Fibroblast of lung (primary cell): Measurements from ENCODE around the gene VGLL3.

Experiments used
- CTCF ChIP-seq, 2 donors: IDR thresholded peaks in 1 of 2; conservative IDR thresholded peaks in 1 of 2; 1 replicate in 1 of 2; 2 replicates in 1 of 2; pipeline ENCODE4 v1.5.1; 2011 to 2012; ENCODE audit warnings: low read length in 2 of 2, control low read depth in 1 of 2, inconsistent platforms in 1 of 2, low read depth in 1 of 2, mild to moderate bottlenecking in 1 of 2
- EZH2 ChIP-seq: IDR thresholded peaks from 2 replicates; pipeline ENCODE4 v1.5.1; 2012; ENCODE audit warnings: low read length, control low read depth, mild to moderate bottlenecking; ENCODE audit errors: missing control alignments

DNA sequence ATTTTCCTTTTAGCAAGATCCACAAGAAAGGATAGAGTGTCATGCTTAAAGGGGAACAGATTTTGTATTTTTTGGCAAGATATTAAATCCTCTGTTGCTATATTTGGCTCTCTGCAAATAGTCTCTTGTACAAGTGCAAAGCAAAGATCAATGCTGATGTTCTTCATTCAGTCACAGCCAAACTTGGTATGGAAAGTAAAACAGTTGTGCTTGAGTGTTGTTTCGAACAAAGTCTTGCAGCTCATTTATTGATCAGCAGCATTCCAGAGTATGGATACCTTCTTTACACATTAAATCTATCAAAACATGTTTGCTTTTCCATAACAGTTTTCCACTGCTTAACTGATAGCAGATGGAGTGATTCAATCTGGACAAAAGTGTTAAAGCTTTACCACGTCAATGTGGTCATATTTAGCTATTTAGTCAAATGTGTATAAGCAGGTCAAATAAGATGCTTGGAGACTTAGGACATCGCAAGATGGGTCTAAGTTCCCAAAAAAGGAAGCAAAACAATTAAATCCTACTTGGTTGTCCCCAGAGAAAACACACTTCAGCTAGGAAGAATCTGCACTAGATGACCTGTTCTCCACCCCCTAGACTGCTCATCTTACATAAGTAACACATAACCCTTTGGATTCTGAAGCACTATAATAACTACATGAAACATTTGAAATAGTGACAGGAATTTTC, 52.4 kb downstream of the VGLL3 start:
- TF ChIP-seq EZH2 (no peak), CTCF (conservative IDR thresholded peaks at IDR 0.05 in 1 of 2, IDR thresholded peaks at IDR 0.05 in 1 of 2; ENCODE audit: low read depth in 1 of 2, low read length in 2 of 2) (no peak)
